GM15510 (cell line): ENCODE results near the gene SH3RF1.

Experiments used
- POLR2A ChIP-seq: IDR thresholded peaks from 3 replicates; pipeline ENCODE4 v1.6.1; 2011; ENCODE audit warnings: borderline replicate concordance; ENCODE audit not compliant: insufficient read length; ENCODE audit errors: extremely low read depth

Gene SH3RF1

GRCh38 chr4:169047956-169048355 is 222.8 kb downstream of the SH3RF1 start:
- TF ChIP-seq POLR2A, result no peak

GRCh38 chr4:169045862-169046584 is 224.7 kb downstream of the SH3RF1 start:
- TF ChIP-seq POLR2A, result no peak

- TF ChIP-seq POLR2A, result no peak
Observed at GRCh38 chr4:169044714-169045447, 225.9 kb downstream of the SH3RF1 start.
